ENCODE results near the gene NIM1K.

DNA sequence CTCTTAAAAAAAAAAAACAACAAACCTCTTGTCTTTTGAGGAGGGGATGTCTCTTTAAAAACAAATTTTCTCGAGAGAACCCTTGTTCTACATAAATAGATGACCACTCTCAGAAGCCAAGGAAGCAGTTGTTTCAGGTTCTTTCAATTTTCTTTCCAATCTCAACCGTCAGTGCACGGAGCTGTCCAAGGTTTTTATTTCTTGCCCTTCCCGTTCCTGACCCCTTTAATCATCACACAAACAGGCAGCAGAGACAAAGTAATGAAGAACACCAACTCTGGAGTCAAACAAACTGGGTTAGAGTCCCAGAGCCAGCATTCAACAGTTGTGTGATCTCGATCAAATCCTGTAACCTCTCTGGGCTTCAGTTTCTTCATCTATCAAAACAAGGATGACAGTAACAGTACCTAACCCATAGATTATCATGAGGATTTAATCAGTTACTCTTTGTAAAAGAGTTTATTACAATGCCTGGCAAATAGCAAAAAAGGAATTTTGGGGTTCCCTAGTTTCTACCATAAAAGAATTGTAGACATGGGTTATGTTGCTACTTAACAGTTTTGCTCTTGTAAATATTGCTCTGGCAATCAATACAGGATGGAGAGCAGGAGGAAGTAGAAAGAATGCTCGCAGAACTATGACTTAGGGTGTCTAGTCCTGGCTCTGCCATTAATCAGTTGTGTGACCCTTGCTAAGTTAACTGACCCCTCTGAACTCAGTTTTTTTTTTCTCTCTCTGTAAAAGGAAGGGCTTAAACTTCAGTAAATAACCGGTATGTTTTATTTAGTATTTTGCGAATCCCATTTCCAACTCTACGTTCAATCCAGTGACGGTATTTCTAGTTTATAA, 1.0 kb upstream of the NIM1K start:
- TF ChIP-seq, protein P1, sequence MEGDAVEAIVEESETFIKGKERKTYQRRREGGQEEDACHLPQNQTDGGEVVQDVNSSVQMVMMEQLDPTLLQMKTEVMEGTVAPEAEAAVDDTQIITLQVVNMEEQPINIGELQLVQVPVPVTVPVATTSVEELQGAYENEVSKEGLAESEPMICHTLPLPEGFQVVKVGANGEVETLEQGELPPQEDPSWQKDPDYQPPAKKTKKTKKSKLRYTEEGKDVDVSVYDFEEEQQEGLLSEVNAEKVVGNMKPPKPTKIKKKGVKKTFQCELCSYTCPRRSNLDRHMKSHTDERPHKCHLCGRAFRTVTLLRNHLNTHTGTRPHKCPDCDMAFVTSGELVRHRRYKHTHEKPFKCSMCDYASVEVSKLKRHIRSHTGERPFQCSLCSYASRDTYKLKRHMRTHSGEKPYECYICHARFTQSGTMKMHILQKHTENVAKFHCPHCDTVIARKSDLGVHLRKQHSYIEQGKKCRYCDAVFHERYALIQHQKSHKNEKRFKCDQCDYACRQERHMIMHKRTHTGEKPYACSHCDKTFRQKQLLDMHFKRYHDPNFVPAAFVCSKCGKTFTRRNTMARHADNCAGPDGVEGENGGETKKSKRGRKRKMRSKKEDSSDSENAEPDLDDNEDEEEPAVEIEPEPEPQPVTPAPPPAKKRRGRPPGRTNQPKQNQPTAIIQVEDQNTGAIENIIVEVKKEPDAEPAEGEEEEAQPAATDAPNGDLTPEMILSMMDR (IDR thresholded peaks at IDR 0.05) = no peak
- TF ChIP-seq EZH2 (IDR thresholded peaks at IDR 0.05; ENCODE audit: borderline replicate concordance, insufficient read depth, low read depth, low read length, poor library complexity, severe bottlenecking) = no peak
